ENCODE results near the gene LPAR1.

Gene LPAR1

DNA sequence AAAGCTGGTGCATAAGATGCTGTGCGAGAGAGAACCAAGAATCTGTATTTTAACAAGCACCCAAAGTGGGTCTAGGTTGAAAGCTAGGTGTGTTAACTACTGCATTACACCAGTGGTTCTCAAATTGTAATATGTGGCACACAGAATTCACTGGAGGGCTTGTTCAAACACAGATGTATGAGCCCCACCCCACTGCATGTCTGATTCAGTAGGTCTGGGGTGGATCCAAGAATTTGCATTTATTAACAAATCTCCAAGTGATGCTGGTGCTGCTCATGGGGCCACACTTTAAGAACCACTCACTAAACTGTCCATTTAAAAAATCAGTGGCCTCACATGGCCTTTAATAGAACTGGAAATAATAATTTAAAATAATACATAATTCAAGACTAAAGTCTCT is 40.4 kb downstream of the LPAR1 start:
- no peak for DNase-seq

GRCh38 chr9:110996436-110997220 is 41.6 kb downstream of the LPAR1 start:
- DNase-seq = no peak

DNA sequence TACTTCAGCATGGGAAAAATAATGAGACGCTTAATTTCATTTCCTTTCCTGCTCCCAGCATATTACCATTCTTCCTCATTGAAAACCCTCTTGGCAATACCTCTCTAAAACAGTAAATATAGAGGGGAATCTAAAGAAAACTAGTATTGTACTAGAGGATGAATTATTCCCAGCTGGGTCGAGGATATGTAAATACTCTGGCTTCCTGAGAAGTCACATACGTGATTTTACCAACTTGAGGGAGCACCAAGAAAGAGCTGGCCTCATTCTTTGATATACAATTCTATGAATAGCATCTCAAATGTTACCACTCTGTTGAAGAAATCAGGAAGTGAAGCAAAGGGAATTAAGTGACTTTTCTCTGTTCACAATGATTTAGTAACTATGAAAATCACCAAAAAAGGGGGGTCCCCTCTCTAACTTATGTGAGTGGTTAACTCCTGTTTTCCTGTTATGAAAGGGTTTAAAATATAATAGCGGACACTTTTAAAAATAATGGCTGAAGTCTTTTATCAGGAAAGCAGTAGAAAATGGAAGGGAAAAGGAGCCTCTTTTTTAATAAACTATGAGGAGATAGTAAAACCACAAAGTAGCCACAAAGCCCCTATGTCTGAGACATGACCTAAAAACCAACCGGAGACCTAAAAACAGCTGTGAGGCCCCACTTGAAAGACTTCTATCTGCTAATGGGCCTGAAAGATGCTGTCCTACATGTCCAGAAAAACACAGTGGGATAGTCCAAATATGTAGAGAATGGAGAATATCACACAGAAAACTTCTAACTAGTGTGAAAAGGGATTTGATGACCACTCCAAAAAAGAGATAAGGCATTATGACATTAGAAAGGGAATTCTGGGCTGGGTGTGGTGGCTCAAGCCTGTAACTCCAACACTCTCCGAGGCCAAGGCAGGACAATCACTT is 42.6 kb downstream of the LPAR1 start:
- no peak for DNase-seq

DNA sequence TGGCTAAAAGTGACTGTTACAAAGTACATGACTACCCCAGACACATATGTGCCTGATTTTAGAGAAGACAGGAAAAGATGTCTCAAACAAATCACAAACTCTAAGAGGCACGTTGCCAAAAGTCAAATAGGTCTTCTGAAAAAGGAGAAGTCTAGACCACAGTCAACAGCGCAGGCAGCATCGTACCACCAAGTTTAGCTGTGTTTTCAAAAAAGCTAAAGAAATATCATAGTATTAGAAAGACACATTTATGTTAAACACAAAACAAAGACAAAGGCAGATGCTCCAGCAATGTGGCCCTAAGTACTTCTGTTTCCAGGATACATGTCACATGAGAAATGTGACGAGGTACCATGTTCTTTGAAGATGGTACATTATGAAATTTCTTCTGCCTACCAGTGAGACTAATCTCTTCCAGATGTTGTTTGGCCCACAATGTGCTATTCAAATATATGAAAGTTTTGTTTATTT is 43.5 kb downstream of the LPAR1 start:
- no peak for DNase-seq

- DNase-seq = no peak
Measured at GRCh38 chr9:110990481-110990880, 47.8 kb downstream of the LPAR1 start.

GRCh38 chr9:110986529-110986928 is 51.7 kb downstream of the LPAR1 start:
- DNase-seq = no peak

GRCh38 chr9:110984890-110985437 is 53.3 kb downstream of the LPAR1 start:
- DNase-seq = no peak

- no peak for DNase-seq
Measured at GRCh38 chr9:110980261-110980660, 58.0 kb downstream of the LPAR1 start.

DNA sequence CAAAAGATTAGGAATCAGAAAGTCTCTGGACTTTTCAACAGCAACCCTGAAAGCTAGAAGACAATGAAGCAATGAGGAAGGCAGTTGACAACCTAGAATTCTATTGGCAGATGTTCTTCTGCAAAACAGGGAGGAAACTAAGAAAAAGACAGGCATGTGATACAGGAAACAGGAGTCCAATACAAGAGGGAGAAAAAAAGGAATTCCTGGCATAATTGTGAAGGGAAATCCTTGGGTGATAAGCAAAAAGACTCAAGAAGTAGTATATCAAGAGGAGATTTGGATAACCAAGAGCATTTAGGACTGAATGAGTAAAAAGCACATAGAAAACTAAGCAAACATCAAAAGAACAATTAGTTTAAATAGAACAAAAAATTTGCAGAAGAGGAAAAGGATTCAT is 58.6 kb downstream of the LPAR1 start:
- no peak for DNase-seq

DNA sequence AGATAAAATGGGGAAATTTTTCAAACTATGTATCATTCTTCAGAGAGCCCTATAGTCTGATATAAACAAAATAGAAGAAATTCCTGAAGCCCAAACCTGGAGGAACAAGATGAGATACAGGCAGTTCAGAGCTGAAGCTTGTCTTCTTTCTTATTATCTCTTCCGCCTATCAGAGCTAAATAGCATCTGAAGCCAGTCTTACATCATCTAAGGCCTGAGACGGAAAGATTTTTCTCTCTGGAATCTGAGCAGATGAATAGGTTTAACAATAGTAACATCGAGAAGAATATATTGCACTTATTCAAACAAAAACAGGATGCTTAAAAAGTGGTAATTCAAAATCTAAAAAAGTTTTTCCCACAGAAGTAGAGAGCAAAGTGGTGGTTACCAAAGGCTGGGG is 59.8 kb downstream of the LPAR1 start:
- DNase-seq = no peak

- no peak for DNase-seq
Measured at GRCh38 chr9:110977259-110977709, 61.0 kb downstream of the LPAR1 start.

GRCh38 chr9:110975969-110976368 is 62.3 kb downstream of the LPAR1 start:
- DNase-seq = no peak

GRCh38 chr9:110975278-110975677 is 63.0 kb downstream of the LPAR1 start:
- DNase-seq = no peak

GRCh38 chr9:110971705-110972104 is 66.6 kb downstream of the LPAR1 start:
- no peak for DNase-seq

- DNase-seq = no peak
Measured at GRCh38 chr9:110971234-110971633, 67.0 kb downstream of the LPAR1 start.

GRCh38 chr9:110969971-110970386 is 68.3 kb downstream of the LPAR1 start:
- no peak for DNase-seq

GRCh38 chr9:110968096-110968495 is 70.2 kb downstream of the LPAR1 start:
- no peak for DNase-seq

GRCh38 chr9:110967196-110967595 is 71.1 kb downstream of the LPAR1 start:
- no peak for DNase-seq

GRCh38 chr9:110960288-110960687 is 78.0 kb downstream of the LPAR1 start:
- DNase-seq = no peak

- no peak for DNase-seq
Measured at GRCh38 chr9:110958847-110959246, 79.4 kb downstream of the LPAR1 start.

DNA sequence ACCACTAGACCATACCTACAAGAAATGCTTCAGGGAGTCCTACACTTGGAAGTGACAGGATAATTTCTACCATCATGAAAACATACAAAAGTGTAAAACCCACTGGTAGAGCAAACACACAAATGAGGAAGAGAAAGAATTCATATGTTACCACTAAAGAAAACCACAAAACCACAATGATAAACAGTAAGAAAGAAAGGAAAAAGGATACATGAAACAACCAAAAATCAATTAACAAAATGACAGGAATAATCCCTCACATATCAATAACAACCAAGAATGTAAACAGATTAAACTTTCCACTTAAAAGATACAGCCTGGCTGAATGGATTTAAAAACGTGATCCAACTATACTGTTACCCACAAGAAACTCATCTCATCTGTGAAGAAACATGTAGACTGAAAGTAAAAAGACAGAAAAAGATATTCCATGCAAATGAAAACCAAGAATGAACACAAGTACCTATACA is 83.4 kb downstream of the LPAR1 start:
- DNase-seq = no peak

GRCh38 chr9:110952540-110952859 is 85.8 kb downstream of the LPAR1 start:
- DNase-seq = no peak

GRCh38 chr9:110951805-110952539 is 86.3 kb downstream of the LPAR1 start:
- DNase-seq = no peak
